ENCODE results near the gene TMPRSS9.

DNA sequence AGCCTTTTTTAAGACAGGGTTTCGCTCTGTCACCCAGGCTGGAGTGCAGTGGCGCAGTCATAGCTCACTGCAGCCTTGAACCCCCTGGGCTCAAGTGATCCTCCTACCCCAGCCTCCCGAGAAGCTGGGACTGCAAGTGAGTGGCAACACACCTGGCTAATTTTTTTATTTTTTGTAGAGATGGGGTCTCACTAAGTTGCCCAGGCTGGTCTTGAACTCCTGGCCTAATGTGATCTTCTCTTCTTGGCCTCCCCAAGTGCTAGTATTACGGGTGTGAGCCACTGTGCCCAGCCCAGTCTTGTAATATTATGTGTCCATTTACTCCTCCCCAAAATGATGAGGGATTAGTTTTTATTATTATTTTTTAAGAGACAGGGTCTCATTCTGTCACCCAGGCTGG, 49.0 kb upstream of the TMPRSS9 start:
- TF ChIP-seq, protein P1, sequence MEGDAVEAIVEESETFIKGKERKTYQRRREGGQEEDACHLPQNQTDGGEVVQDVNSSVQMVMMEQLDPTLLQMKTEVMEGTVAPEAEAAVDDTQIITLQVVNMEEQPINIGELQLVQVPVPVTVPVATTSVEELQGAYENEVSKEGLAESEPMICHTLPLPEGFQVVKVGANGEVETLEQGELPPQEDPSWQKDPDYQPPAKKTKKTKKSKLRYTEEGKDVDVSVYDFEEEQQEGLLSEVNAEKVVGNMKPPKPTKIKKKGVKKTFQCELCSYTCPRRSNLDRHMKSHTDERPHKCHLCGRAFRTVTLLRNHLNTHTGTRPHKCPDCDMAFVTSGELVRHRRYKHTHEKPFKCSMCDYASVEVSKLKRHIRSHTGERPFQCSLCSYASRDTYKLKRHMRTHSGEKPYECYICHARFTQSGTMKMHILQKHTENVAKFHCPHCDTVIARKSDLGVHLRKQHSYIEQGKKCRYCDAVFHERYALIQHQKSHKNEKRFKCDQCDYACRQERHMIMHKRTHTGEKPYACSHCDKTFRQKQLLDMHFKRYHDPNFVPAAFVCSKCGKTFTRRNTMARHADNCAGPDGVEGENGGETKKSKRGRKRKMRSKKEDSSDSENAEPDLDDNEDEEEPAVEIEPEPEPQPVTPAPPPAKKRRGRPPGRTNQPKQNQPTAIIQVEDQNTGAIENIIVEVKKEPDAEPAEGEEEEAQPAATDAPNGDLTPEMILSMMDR (IDR thresholded peaks at IDR 0.05): no peak
- no peak for TF ChIP-seq POLR2AphosphoS5 (IDR thresholded peaks at IDR 0.05; ENCODE audit: insufficient read depth in 1 of 2, low read depth in 1 of 2)
